ENCODE results near the gene LCLAT1.

DNA sequence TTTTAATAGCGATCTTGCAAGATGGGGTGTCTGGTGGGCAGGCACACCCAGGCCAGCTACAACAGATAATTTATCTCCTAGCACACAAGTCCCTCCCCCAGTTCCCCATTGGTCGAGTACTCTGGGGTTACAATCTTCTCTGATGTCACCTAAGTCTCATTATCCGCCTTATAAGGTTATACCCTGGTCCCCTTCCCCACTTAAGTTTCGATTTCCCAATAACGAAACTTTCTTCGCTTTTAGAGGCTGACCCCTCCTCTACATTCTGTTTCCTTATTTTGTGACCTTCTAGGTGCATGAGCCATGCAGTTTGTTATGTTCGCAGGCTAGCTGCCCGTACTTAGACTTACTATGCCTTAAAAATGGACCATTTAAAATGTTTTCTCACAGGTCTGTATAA is 180.1 kb downstream of the LCLAT1 start:
- TF ChIP-seq, protein P1, sequence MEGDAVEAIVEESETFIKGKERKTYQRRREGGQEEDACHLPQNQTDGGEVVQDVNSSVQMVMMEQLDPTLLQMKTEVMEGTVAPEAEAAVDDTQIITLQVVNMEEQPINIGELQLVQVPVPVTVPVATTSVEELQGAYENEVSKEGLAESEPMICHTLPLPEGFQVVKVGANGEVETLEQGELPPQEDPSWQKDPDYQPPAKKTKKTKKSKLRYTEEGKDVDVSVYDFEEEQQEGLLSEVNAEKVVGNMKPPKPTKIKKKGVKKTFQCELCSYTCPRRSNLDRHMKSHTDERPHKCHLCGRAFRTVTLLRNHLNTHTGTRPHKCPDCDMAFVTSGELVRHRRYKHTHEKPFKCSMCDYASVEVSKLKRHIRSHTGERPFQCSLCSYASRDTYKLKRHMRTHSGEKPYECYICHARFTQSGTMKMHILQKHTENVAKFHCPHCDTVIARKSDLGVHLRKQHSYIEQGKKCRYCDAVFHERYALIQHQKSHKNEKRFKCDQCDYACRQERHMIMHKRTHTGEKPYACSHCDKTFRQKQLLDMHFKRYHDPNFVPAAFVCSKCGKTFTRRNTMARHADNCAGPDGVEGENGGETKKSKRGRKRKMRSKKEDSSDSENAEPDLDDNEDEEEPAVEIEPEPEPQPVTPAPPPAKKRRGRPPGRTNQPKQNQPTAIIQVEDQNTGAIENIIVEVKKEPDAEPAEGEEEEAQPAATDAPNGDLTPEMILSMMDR (IDR thresholded peaks at IDR 0.05) = no peak
- no peak for TF ChIP-seq EZH2 (IDR thresholded peaks at IDR 0.05)
- no peak for TF ChIP-seq EZH2phosphoT487 (IDR thresholded peaks at IDR 0.05)
